ENCODE results near the gene ALPI.
"Not testable (repeated sequence)": the region's sequence is repeated elsewhere in the genome, so short reads cannot be mapped to it uniquely, and the experiment has no call there.

The ALPI gene

GRCh38 chr2:232417489-232417888, 38.5 kb upstream of the ALPI start:
- Mint-ChIP-seq H3K27me3 (peaks cover 38 to 84% of the 10 kb centered on the region in 2 donors), H3K4me3 (no peak overlapping the region), H3K36me3 (ENCODE audit: insufficient read depth) (no peaks in the 10 kb centered on the region), H3K9me3 (no peaks in the 10 kb centered on the region), H3K27ac (no peak overlapping the region), H3K4me1 (ENCODE audit: low read depth in 2 of 2) (peaks cover 12 to 15% of the 10 kb centered on the region in 2 donors)
- no peak for DNase-seq
- ATAC-seq (replicated peaks): no peak

- Mint-ChIP-seq H3K9me3 (no peaks in the 10 kb centered on the region), H3K27ac (no peak overlapping the region), H3K4me1 (ENCODE audit: low read depth in 2 of 2) (peaks cover 10 to 15% of the 10 kb centered on the region in 2 donors), H3K4me3 (peak overlapping the region in 1 of 2 donors; percentile 63), H3K36me3 (ENCODE audit: insufficient read depth) (no peaks in the 10 kb centered on the region), H3K27me3 (peaks cover 43 to 84% of the 10 kb centered on the region in 2 donors)
- DNase-seq: no peak
- no peak for ATAC-seq (replicated peaks)
These were observed 37.9 kb upstream of the ALPI start for GRCh38 chr2:232418056-232418455.

GRCh38 chr2:232418466-232419244, 37.3 kb upstream of the ALPI start:
- no peak for ATAC-seq (replicated peaks)
- Mint-ChIP-seq H3K4me1 (ENCODE audit: low read depth in 2 of 2) (peaks cover 4 to 12% of the 10 kb centered on the region in 2 donors), H3K36me3 (ENCODE audit: insufficient read depth) (no peaks in the 10 kb centered on the region), H3K27me3 (peaks cover 40 to 84% of the 10 kb centered on the region in 2 donors), H3K27ac (no peak overlapping the region), H3K9me3 (no peaks in the 10 kb centered on the region), H3K4me3 (peak overlapping the region; percentile 57 to 63)
- DNase-seq: no peak

GRCh38 chr2:232419245-232420072, 36.5 kb upstream of the ALPI start:
- no peak overlapping the region for H3K27ac Mint-ChIP-seq
- DNase-seq: no peak
- ATAC-seq (replicated peaks): no peak

GRCh38 chr2:232420073-232420454, 35.9 kb upstream of the ALPI start:
- ATAC-seq (replicated peaks) (no peak), DNase-seq (no peak)
- no peaks in the 10 kb centered on the region for H3K36me3 Mint-ChIP-seq (ENCODE audit: insufficient read depth)
- no peaks in the 10 kb centered on the region for H3K9me3 Mint-ChIP-seq
- peaks cover 4 to 10% of the 10 kb centered on the region in 2 donors for H3K4me1 Mint-ChIP-seq (ENCODE audit: low read depth in 2 of 2)
- H3K27ac Mint-ChIP-seq: no peak overlapping the region
- H3K4me3 Mint-ChIP-seq: peak overlapping the region in 1 of 2 donors; percentile 45
- H3K27me3 Mint-ChIP-seq: peaks cover 43 to 80% of the 10 kb centered on the region in 2 donors

More at GRCh38 chr2:232419245-232420072, 36.5 kb upstream of the ALPI start:
- Mint-ChIP-seq H3K27me3 (peaks cover 43 to 83% of the 10 kb centered on the region in 2 donors), H3K36me3 (ENCODE audit: insufficient read depth) (no peaks in the 10 kb centered on the region), H3K9me3 (no peaks in the 10 kb centered on the region), H3K4me3 (peak overlapping the region; percentile 57), H3K4me1 (ENCODE audit: low read depth in 2 of 2) (peaks cover 4 to 10% of the 10 kb centered on the region in 2 donors)

GRCh38 chr2:232420463-232421188, 35.3 kb upstream of the ALPI start:
- DNase-seq (no peak), ATAC-seq (replicated peaks) (no peak)
- peaks cover 39 to 74% of the 10 kb centered on the region in 2 donors for H3K27me3 Mint-ChIP-seq
- no peaks in the 10 kb centered on the region for H3K36me3 Mint-ChIP-seq (ENCODE audit: insufficient read depth)
- peaks cover 4 to 10% of the 10 kb centered on the region in 2 donors for H3K4me1 Mint-ChIP-seq (ENCODE audit: low read depth in 2 of 2)
- no peaks in the 10 kb centered on the region for H3K9me3 Mint-ChIP-seq
- peak overlapping the region in 1 of 2 donors; percentile 45 for H3K4me3 Mint-ChIP-seq
- no peak overlapping the region for H3K27ac Mint-ChIP-seq

- Mint-ChIP-seq H3K27ac (no peak overlapping the region), H3K27me3 (peaks cover 34 to 68% of the 10 kb centered on the region in 2 donors), H3K4me1 (ENCODE audit: low read depth in 2 of 2) (peaks cover 4 to 10% of the 10 kb centered on the region in 2 donors), H3K9me3 (no peaks in the 10 kb centered on the region), H3K4me3 (peak overlapping the region in 1 of 2 donors; percentile 26), H3K36me3 (ENCODE audit: insufficient read depth) (no peaks in the 10 kb centered on the region)
- DNase-seq: no peak
- ATAC-seq (replicated peaks): no peak
These were observed 34.7 kb upstream of the ALPI start for GRCh38 chr2:232421189-232421785.

GRCh38 chr2:232422051-232422450, 33.9 kb upstream of the ALPI start:
- Mint-ChIP-seq H3K4me1 (ENCODE audit: low read depth in 2 of 2) (peaks cover 4 to 10% of the 10 kb centered on the region in 2 donors), H3K27ac (no peak overlapping the region)

GRCh38 chr2:232422996-232423395, 33.0 kb upstream of the ALPI start:
- not testable (repeated sequence) for H3K9me3 Mint-ChIP-seq; H3K4me3 Mint-ChIP-seq; ATAC-seq (replicated peaks); H3K36me3 Mint-ChIP-seq (ENCODE audit: insufficient read depth); DNase-seq; H3K27ac Mint-ChIP-seq
- Mint-ChIP-seq H3K4me1 (ENCODE audit: low read depth in 2 of 2) (peaks cover 4 to 10% of the 10 kb centered on the region in 2 donors), H3K27me3 (peaks cover 33 to 51% of the 10 kb centered on the region in 2 donors)

More at GRCh38 chr2:232422051-232422450, 33.9 kb upstream of the ALPI start:
- ATAC-seq (replicated peaks): no peak
- no peak for DNase-seq
- Mint-ChIP-seq H3K9me3 (no peaks in the 10 kb centered on the region), H3K4me3 (peak overlapping the region; percentile 26 to 51), H3K27me3 (peaks cover 34 to 60% of the 10 kb centered on the region in 2 donors), H3K36me3 (ENCODE audit: insufficient read depth) (no peaks in the 10 kb centered on the region)

GRCh38 chr2:232423407-232423806, 32.5 kb upstream of the ALPI start:
- H3K27me3 Mint-ChIP-seq: peaks cover 29 to 47% of the 10 kb centered on the region in 2 donors
- not testable (repeated sequence) for H3K27ac Mint-ChIP-seq; H3K9me3 Mint-ChIP-seq; DNase-seq; H3K36me3 Mint-ChIP-seq (ENCODE audit: insufficient read depth); H3K4me1 Mint-ChIP-seq (ENCODE audit: low read depth in 2 of 2); ATAC-seq (replicated peaks); H3K4me3 Mint-ChIP-seq

GRCh38 chr2:232431705-232432590, 24.0 kb upstream of the ALPI start:
- H3K27ac Mint-ChIP-seq: no peak overlapping the region
- H3K4me3 Mint-ChIP-seq: no peak overlapping the region
- H3K9me3 Mint-ChIP-seq: no peaks in the 10 kb centered on the region
- ATAC-seq (replicated peaks) (no peak), DNase-seq (no peak)
- no peaks in the 10 kb centered on the region for H3K36me3 Mint-ChIP-seq (ENCODE audit: insufficient read depth)
- peaks cover 0 to 4% of the 10 kb centered on the region in 2 donors for H3K27me3 Mint-ChIP-seq
- H3K4me1 Mint-ChIP-seq (ENCODE audit: low read depth in 2 of 2): no peaks in the 10 kb centered on the region

- DNase-seq (no peak), ATAC-seq (replicated peaks) (no peak)
- no peak overlapping the region for H3K27ac Mint-ChIP-seq
- no peaks in the 10 kb centered on the region for H3K4me1 Mint-ChIP-seq (ENCODE audit: low read depth in 2 of 2)
- H3K27me3 Mint-ChIP-seq: peaks cover 0 to 11% of the 10 kb centered on the region in 2 donors
- no peaks in the 10 kb centered on the region for H3K36me3 Mint-ChIP-seq (ENCODE audit: insufficient read depth)
- H3K4me3 Mint-ChIP-seq: no peak overlapping the region
- H3K9me3 Mint-ChIP-seq: no peaks in the 10 kb centered on the region
These were observed 23.3 kb upstream of the ALPI start for GRCh38 chr2:232432598-232433184.
